HG02798 (cell line): Measurements from ENCODE around the gene ANKLE1.
"Not testable (repeated sequence)": the region's sequence is repeated elsewhere in the genome, so short reads cannot be mapped to it uniquely, and the experiment has no call there.

Experiments used
- ATAC-seq: cut with Tn5 transposase; IDR thresholded peaks from one replicate; pipeline ENCODE4 v1.9.1; 2021; ENCODE audit warnings: mild to moderate bottlenecking; ENCODE audit not compliant: unreplicated experiment, poor library complexity

Gene ANKLE1

DNA sequence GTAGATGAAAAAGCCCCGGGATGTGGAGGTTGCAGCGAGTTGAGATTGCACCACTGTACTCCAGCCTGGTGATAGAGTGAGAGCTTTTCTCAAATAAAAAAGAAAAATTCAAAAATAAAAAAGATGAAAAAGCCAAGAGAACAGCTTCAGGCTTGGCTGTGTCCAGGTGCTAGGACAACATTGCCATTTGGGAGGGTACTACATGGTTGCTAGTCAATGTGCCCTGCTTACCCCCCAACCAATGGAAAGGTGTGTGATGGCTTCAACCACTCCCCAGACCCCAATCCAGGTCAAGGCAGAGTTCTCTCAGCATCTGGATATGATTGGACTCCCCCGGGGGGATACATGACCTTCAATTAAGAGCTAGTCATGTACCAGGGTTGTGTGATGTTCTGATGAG, 2.3 kb upstream of the ANKLE1 start:
- ATAC-seq: no peak

DNA sequence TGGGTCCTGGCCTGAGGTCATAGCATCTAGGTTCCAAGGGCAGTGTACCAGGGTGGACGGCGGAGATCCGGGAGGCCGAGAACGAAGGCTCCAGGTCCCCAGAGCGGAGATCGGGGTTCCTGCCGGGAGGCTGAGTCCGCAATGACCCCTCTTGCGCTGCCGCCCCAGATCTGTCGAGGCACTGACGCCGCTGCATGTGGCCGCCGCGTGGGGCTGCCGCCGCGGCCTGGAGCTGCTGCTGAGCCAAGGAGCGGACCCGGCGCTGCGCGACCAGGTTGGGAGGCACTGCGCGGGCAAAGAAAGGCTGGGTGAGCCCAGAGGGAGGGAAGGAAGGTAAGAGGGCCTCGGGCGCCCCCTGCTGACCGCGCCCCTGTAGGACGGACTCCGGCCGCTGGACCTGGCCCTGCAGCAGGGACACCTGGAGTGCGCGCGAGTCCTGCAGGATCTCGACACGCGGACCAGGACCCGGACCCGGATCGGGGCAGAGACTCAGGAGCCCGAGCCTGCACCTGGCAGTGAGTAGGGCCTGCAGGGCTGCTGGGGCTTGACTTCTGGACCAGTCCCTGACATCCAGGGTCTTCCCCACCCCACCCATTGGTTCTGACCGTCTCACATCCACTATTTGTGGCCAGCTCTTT, 906 bp downstream of the ANKLE1 start:
- peak; percentile 75 for ATAC-seq

DNA sequence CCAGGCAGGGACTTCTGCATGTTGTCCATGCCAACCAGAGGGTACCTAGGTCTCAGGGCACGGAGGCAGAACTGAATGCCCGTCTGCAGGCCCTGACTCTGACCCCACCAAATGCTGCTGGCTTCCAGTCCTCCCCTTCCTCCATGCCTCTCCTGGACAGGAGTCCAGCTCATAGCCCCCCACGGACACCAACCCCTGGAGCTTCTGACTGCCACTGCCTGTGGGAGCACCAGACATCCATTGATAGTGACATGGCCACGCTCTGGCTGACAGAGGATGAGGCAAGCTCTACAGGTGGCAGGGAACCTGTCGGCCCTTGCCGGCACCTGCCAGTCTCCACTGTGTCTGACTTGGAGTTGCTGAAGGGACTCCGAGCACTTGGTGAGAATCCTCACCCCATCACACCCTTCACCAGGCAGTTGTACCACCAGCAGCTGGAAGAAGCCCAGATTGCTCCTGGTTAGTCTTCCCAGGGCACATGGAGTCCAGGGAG, 1.8 kb downstream of the ANKLE1 start:
- no peak for ATAC-seq

DNA sequence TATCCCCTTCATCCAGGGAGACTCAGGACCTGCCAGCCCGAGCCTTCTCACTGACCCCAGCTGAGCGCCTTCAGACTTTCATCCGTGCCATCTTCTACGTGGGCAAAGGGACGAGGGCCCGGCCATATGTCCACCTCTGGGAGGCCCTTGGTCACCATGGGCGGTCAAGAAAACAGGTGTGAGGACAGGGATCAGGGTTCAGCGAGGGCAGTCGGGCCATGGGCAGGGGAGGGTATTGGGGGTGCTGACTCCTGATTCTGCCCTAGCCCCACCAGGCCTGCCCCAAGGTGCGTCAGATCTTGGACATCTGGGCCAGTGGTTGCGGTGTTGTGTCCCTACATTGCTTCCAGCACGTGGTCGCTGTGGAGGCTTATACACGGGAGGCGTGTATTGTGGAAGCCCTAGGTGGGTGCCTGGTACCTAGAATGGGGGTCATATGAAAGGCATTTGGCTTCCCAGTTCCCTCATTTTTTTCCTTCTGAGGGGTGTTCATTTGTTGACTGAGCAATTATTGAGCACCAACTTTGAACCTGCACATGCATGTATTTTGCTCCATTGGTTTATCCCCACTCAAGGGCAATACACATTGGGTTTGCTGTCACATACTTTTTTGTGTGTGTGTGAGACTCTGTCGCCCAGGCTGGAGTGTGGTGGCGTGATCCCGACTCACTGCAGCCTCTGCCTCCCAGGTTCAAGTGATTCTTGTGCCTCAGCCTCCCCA, 3.9 kb downstream of the ANKLE1 start:
- no peak for ATAC-seq

DNA sequence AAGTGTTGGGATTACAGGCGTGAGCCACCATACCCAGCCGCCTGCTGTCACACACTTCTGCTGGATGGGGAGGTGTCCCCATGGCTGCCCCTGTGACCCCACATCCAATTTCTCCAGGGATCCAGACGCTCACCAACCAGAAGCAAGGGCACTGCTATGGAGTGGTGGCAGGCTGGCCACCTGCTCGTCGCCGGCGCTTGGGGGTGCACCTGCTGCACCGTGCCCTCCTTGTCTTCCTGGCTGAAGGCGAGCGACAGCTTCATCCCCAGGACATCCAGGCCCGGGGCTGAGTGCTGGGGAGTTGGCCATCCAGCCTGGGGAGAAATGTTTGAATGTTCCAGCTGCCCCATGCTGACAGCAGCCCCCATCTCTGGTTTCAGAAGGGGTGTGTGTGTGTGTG, 4.6 kb downstream of the ANKLE1 start:
- no peak for ATAC-seq

DNA sequence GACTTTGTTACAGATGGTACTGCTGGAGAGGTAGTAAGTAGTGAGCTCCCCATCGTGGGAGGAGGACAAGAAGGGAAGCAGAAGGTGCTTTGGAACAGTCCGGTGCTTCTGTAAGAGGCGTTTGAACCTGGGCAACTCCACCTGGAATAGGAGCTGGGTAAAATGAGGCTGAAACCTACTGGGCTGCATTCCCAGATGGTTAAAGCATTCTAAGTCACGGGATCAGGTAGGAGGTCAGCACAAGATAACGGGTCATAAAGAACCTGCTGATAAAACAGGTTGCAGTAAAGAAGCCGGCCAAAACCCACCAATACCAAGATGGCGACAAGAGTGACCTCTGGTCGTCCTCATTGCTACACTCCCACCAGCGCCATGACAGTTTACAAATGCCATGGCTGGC, 5.1 kb downstream of the ANKLE1 start:
- no peak for ATAC-seq

DNA sequence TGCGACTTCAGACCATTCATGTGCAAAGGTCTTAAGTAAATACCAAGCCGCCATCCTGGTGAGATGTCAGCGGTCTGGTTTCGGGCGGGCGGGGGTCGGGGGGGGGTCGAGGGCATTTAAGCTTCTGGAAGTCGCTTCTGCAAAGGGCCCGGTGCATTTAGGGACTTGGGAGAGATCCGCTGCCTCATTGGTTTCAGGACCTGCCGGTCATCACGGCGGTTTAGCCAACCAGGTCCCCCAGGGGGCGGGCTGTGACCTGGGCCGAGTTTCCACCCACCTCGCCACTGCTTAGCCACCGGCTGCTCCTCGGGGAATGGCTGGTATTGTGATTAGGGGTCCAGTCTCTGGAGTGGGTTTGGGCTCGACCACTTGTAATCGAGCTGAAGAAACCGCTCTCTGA, 7.8 kb downstream of the ANKLE1 start:
- ATAC-seq: peak; percentile 43

DNA sequence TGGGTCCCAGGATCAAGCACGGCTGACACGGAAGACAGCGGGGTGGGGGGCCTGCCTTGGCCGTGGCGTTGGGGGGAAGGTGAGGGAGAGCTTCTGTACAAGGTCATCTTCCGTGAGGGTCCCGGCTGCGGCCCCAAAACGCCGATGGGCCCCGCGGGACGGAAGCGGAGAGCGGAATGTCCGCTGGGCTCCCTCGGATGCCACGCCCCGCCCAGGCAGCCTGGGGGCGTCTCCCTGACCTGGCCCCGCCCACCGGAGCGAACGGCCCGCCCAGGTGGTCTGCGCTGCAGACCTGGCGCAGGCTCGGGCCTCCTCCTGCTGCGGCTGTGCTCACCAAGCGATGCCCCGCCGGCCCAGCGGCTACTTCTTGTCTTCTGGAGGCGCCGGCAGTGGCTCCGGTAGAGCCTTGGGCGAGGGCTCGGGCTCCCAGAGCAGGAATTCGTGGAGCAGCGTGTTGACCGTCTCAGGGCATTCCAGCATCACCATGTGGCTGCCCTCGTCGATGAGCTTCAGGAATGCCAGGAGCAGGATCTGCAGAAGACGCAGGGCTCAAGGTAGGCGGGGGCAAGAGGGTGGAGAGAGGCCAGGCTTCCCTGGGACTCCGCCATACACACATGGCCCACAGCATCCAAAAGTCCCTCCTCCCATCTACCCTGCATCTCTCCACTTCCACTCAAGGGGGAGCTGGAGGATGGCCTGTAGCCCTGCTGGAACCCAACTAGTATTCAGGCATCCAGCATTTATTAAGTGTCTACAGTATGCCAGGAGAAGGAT, 10.8 kb downstream of the ANKLE1 start:
- peak; percentile 73 for ATAC-seq

DNA sequence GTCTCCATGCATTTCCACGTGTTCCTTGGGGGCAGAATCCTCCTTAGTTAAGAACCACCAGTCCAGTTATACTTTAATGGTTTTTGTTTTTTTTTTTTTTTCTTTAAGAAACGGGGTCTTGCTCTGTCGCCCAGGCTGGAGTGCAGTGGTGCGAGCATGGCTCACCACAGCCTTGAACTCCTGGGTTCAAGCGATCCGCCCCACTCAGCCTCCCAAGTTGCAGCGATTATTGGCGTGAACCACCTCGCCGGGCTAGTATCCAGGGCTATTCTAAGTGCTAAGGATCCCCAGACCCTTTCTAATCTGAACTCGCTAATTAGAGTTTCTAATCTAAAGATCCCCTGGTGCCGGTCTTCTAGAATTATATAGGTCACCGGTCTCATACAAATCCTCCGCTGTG, 11.9 kb downstream of the ANKLE1 start:
- no peak for ATAC-seq

DNA sequence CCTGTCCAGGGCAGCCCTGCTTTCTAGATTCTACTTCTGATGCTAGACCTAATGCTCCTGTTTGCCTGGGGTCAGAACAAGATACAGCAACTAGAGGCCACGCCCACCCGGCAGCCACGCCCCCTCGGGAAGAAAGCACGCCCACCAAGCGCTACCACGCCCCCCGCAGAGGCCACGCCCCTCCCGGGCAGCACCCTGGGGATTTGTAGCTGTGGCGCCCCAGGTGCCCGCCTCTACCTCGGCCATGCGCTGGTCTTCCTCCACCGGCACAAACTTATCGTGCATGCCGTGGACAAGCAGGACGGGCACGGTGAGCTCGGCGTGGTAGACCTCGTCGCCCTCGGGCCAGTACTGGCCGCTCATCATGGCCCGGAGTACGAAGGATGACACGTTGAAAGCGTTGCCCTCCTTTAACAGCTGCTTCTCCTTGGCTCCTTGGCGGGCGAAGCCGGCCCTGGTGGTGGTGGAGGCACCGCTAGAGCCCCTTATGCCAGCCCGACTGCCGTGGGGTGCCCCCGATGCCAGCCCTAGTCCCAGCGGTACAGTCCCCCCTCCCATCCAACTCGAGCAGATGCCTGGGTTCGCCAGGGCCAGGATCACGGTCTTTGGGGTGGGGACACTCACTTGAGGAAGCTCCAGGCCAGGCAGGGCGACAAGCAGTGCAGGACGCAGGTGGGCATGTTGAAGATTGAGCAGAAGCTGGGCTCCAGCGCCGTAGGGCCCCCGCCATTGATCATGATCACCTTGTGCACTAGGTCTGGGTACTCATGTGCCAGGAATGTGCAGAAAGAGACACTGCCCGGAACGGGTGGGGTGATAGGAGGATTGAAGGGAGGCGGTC, 12.6 kb downstream of the ANKLE1 start:
- no peak for ATAC-seq

DNA sequence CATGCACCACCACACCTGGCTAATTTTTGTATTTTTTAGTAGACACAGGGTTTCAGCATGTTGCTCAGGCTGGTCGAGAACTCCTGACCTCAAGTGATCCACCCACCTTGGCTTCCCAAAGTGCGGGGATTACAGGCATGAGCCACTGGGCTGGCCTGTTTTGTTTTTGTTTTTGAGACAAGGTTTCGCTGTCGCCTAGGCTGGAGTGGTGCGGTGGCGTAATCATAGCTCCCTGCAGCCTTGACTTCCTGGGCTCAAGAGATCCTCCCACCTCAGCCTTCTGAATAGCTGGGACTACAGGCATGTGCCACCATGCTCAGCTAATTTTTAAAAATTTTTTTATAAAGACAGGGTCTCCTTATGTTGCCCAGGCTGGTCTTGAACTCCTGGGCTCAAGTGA, 13.8 kb downstream of the ANKLE1 start:
- not testable (repeated sequence) for ATAC-seq

DNA sequence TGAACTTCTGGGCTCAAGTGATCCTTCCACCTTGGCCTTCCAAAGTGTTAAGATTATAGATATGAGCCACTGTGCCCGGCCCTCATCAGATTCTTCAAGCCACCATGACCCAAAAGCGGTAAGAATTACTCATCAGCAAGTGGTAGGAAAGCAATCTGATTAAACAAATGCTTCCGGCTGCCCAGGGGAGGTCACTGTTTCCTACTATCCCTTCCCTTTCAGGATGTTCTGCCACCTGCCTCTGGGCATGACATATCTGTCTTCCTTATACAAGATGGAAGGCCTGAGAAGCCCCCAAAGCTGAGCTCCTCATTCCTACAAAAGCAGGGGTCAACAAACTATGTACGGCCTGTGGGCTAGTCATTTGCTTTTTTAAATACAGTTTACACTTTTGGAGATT, 14.6 kb downstream of the ANKLE1 start:
- ATAC-seq: no peak

DNA sequence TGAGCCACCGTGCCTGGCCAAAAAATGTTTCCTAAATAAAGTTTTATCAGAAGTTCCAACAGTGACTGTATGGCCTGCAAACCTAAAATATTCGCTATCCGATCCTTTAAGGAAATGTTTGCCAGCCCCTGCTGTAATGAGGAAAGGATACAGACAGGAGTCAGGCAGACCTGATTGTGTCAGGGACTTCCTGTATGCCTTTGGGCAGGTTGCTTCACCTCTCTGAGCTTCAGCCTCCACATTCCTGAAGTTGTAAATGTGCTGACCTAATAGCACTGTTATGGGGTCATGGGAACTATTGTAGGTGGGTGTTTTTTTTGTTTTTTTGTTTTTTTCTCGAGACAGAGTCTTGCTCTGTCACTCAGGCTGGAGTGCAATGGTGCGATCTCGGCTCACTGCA, 15.3 kb downstream of the ANKLE1 start:
- no peak for ATAC-seq

DNA sequence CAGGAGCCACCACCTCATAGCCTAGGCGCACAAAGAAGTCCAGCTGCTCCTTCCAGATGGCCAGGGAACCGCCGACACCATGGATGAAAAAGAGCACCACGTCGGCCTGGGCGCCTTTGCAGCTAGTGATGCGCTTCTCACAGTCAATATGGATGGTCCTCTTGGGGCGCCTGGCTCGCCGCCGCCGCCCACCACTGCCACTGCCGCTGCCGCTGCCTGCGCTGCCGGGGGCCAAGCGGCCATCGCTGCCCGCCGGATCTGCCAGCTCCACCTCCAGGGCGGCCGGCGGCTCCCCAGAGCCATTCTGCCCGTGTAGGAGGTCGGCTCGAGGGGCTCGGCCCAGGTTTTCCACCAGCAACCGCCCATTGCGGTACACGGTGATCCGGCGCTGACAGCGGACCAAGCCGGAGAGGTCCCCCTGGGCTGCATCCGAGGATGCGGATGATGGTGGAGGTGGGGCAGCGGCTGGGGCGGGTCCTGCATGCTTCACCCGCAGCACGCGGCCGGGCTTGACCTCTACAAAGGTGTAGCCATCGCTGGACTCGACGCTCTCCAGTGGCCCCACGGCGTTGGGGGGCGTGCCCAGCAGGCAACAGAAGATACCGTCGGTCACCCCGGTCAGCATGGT, 19.4 kb downstream of the ANKLE1 start:
- no peak for ATAC-seq

DNA sequence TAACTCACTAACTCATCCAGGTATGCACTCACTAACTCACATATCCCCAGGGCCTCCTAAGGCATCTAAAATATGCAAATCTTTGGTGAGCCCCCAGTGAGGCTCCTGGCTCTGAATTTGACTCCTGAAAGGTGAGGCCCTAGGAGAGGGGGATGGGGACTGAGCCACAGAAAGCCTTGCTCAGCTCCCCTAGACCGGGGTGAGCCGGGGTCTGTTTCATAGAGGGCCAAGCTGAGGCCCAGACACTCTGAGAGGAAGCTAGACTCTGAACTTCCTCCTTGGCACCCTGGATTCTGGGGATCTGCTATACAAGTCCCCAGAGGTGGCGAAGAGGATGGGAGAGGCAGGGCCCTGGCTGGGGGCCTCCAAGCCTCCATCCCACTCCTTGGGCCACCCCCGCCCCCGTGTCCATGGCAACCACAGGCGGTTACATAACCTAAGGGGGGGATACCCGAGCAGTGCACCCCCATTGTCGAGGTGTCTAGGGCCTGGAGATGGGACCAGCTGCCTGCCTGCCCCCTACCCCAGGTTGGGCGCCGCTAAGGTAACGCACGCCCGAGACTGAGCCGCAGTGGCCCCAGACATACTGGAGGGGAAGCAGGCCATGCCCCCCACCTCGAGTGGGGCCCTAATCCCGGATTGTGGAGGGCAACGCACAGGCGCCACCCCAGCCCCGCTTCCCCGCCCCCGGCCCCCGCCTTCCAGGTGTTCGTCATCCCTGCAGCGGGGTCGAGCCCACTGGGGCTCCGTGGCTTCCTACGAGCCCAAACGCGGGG, 20.9 kb downstream of the ANKLE1 start:
- ATAC-seq: no peak

DNA sequence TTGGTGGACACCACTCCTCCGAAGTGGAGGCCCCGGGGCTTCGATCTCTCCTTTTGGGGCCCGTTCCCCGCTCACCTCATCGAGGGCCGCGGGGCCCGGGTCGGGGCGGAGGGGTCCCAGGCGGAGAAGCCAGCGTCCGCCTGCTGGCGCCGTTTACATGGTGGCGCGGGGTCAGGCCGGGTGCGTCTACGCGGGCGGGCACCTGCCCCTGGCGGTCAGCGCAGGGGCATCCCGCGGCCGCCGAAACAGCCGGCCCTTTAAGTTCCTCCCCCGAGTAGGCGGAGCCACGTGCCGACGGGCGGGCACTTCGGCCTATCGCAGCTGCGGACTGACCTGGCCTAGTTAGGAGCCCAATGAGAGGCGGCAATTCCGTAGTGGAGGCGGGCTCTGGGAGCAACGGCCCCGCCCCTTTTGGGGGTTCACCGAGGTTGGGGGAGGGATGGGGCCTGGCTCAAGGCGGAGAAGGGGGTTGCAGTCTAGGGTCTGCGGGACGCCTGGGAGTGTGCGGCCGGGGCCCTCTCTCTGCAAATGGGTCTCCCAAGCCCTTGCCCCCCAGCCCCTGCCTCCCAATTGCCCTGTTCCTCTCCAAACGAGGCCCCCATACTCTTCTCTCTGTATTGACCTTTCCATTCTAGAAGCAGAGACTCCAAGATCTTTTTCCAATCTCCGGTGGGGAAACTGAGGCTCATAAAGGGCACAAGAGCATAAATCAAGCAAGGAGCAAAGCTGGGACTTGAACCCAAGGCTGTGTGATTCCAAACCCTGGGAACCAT, 21.7 kb downstream of the ANKLE1 start, which contains the start of gene ABHD8:
ABHD8 (minus strand) TSS at position 259 of the 773 bp plus-strand sequence. CDS start 1,809 bp downstream, outside the sequence.
- ATAC-seq: peak; percentile 71

DNA sequence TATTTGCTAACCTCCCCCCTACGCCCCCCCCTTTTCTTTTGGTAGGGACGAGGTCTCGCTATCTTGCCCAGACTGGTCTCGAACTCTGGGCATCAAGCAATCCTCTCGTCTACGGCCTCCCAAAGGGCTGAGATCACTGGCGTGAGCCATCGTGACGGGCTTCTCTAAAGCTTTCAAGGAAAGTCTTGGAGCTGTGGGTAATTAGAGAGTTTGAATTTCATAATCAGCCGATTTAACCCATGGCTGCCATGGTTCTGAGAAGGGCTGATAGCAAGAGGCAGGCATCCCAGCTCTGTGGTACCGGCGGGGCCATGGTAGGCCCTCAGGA, 22.2 kb downstream of the ANKLE1 start:
- ATAC-seq: no peak

DNA sequence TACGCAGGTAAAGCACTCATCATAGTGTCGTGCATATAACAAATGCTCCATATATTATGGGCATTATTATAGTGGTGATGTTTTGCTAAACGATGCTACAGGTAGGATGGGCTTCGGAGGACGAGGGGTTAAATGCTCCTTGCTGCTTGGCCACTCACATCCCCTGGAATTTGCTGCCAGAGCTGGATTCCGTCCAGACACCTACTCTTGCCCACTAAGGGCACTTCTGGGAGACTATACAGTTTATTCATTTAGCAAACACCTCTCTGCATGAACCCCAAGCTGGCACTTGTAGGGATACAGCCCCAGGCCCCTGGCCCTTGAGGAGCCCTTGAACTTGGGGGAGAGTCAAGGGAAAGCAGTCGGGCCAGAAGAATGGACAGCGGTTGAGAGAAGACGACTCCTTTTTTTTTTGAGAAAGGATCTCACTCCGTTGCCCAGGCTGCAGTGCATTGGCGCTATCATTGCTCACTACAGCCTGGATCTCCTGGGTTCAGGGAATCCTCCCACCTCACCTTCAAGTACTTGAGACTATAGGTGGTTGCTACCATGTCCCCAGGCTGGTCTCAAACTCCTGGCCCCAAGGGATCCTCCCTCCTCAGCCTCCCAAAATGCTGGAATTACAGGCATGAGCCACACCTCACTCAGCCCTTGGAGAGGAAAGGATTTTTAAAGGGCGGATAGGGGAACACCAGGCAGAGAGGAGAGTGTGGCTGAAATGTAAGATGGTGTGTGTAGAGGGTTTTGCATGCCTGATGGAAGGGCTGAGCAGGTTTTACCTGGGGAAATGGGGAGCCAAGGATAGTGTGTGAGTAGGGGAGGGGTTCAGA, 22.9 kb downstream of the ANKLE1 start:
- no peak for ATAC-seq
